Lower leg skin (tissue), 4 donors: ENCODE data around the gene ARHGAP5. TPM values are rescaled to one million over a fixed set of nuclear protein-coding genes. Genes with fewer than 3 reads are reported as not detected.

ENCODE experiments used
- DNase-seq, 2 donors: peaks; one replicate each; pipeline ENCODE4 v3.0.0-alpha.2; 2019; ENCODE audit warnings: low spot score in 2 of 2
- H3K4me3 ChIP-seq: fragments of 200-600 bp; sonication (generic); 2 replicates; pipeline ENCODE4 v1.5.1; 2017; ENCODE audit warnings: mild to moderate bottlenecking, low read depth; ENCODE audit not compliant: poor library complexity, severe bottlenecking
- CTCF ChIP-seq, 3 donors: fragments of 450-650 bp; IDR thresholded peaks; one replicate each; pipeline ENCODE4 v1.5.1; 2016; ENCODE audit warnings: antibody characterized with exemption in 3 of 3, mild to moderate bottlenecking in 3 of 3, moderate library complexity in 2 of 3
- POLR2A ChIP-seq, 2 donors: fragments of 450-650 bp; IDR thresholded peaks; one replicate each; pipeline ENCODE4 v1.6.1; 2016 to 2017; ENCODE audit warnings: antibody characterized with exemption in 2 of 2, mild to moderate bottlenecking in 1 of 2, moderate library complexity in 1 of 2
- WGBS, 2 donors: methylation state at CpG; one replicate each; pipeline ENCODE4 v1.1.5; 2018; 5-methylcytosine and 5-hydroxymethylcytosine counted together
- intact Hi-C: fragments of 100-400 bp; cut with DNase I; formaldehyde crosslinking; loops from one replicate; pipeline ENCODE4 v1.15.0; 2023; ENCODE audit warnings: low total_unique reads
- total RNA-seq, 4 donors: library from RNA; depleted of rRNA; stranded (reverse); fragments of >200 nt; gene quantifications; one replicate each; pipeline ENCODE4 v1.1.0, GENCODE V29; 2016

ARHGAP5 gene
- total RNA-seq, 4 donors from 2014 or later, result 86.4 to 97.5 (median 95.2) TPM

- DNase-seq, result no peak
- TF ChIP-seq CTCF (IDR thresholded peaks at IDR 0.05), result no peak
- no peak for TF ChIP-seq POLR2A (IDR thresholded peaks at IDR 0.05)
- H3K4me3 ChIP-seq, result no peak overlapping the region
- WGBS, 2 donors, result 96 to 97% methylated on average over 2 of the region's 2 CpGs
- intact Hi-C loops, result no loop called here
Observed at GRCh38 chr14:32099473-32099872, 22.4 kb downstream of the ARHGAP5 start.

- no peak overlapping the region for H3K4me3 ChIP-seq
- no peak for TF ChIP-seq POLR2A (IDR thresholded peaks at IDR 0.05)
- TF ChIP-seq CTCF (IDR thresholded peaks at IDR 0.05), result no peak
- no peak for DNase-seq
- intact Hi-C loops, result no loop called here
- WGBS, 2 donors, result 97% methylated on average over 5 of the region's 5 CpGs
Observed at GRCh38 chr14:32100175-32100574, 23.1 kb downstream of the ARHGAP5 start.

GRCh38 chr14:32102152-32102787 is 25.2 kb downstream of the ARHGAP5 start:
- no peak for DNase-seq
- intact Hi-C loops, result no loop called here
- no peak for TF ChIP-seq CTCF (IDR thresholded peaks at IDR 0.05)
- no peak for TF ChIP-seq POLR2A (IDR thresholded peaks at IDR 0.05)
- no peak overlapping the region for H3K4me3 ChIP-seq
- WGBS, 2 donors, result 97 to 98% methylated on average over 3 of the region's 3 CpGs

- TF ChIP-seq CTCF (IDR thresholded peaks at IDR 0.05) (no peak), POLR2A (IDR thresholded peaks at IDR 0.05) (no peak)
- no peak overlapping the region for H3K4me3 ChIP-seq
- intact Hi-C loops, result no loop called here
- DNase-seq, result no peak
Observed at GRCh38 chr14:32102968-32103367, 25.9 kb downstream of the ARHGAP5 start.

GRCh38 chr14:32104308-32104707 is 27.2 kb downstream of the ARHGAP5 start:
- no peak for DNase-seq
- 77 to 93% methylated on average over 1 of the region's 1 CpG for WGBS, 2 donors
- intact Hi-C loops, result no loop called here
- H3K4me3 ChIP-seq, result no peak overlapping the region
- TF ChIP-seq POLR2A (IDR thresholded peaks at IDR 0.05) (no peak), CTCF (IDR thresholded peaks at IDR 0.05) (no peak)

GRCh38 chr14:32104803-32105202 is 27.7 kb downstream of the ARHGAP5 start:
- no peak for TF ChIP-seq CTCF (IDR thresholded peaks at IDR 0.05)
- TF ChIP-seq POLR2A (IDR thresholded peaks at IDR 0.05), result no peak
- H3K4me3 ChIP-seq, result no peak overlapping the region
- intact Hi-C loops, result no loop called here
- DNase-seq, result no peak
